ENCODE measurements around the gene TGFBRAP1.
"Not testable (repeated sequence)": the region's sequence is repeated elsewhere in the genome, so short reads cannot be mapped to it uniquely, and the experiment has no call there.

TGFBRAP1 gene

DNA sequence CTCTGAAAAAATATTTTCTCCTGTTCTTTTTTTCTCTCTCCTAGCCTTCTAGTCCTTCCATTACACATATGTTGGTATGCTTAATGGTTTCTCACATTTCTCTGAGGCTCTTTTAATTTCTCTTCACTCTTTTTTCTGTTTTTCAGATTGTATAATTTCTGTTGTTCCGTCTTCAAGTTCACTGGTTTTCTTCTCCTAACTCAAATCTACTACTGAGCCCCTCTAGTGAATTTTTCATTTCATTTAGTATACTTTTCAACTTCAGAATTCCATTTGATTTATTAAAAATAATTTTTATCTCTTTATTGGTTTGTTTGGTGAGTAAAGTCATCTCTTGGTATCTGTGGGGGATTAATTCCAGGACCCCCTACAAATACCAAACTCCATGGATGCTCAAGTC lies 27.6 kb upstream of the TGFBRAP1 start:
- no peak for DNase-seq

- peak; percentile 77 for DNase-seq
Measured at GRCh38 chr2:105344704-105345345, 15.3 kb upstream of the TGFBRAP1 start.

GRCh38 chr2:105339414-105339813 lies 9.9 kb upstream of the TGFBRAP1 start:
- DNase-seq, result no peak

- no peak for DNase-seq
Measured at GRCh38 chr2:105338020-105338385, 8.5 kb upstream of the TGFBRAP1 start.

DNA sequence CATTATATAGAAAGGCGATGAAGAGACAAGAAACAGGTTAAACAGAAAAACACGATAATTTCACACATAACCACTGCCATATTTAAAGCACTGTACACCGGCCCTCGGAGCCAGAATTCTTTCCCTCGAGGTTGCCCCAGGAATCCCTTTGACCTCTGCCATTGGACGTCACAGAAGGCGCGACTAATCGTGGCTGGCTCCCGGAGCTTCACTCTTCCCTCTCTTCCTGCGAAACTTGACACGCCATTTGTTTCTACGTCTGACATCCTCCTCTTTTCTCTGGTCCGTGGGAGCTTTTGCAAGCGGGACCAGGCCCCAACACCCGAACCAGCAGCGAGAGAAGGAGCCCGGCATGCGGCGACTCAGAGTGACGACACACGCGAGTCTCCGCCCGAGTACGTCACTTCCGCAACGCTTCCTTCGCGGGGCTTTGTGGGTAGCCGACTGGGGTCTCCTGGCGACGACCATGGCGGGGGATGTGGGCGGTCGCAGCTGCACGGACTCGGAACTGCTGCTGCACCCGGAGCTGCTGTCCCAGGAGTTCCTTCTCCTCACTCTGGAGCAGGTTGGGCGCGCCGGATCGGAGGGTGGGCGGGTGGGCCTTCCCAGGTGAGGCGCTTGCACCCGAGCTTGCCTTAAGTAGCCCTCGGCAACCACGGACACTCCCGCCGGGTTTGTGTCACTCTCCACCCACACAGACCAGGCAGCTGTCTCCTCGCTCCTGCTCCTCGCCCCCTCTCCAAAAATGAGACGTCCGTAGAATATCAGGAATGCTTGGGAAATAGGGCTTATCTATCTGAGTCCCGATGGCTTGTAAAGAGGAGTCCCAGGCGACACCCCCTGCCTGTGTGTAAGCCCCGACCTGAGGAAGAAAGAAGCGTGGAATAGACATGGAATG lies 7.8 kb upstream of the TGFBRAP1 start, which contains the start of gene C2orf49:
TSS of gene C2orf49 (plus strand) at position 419 of the 898 bp plus-strand sequence. CDS start at position 467, 48 bp downstream.
- peak; percentile 98 for DNase-seq

- DNase-seq, result no peak
Measured at GRCh38 chr2:105336786-105337121, 7.2 kb upstream of the TGFBRAP1 start.

GRCh38 chr2:105335469-105335868 lies 5.9 kb upstream of the TGFBRAP1 start:
- DNase-seq, result no peak

DNA sequence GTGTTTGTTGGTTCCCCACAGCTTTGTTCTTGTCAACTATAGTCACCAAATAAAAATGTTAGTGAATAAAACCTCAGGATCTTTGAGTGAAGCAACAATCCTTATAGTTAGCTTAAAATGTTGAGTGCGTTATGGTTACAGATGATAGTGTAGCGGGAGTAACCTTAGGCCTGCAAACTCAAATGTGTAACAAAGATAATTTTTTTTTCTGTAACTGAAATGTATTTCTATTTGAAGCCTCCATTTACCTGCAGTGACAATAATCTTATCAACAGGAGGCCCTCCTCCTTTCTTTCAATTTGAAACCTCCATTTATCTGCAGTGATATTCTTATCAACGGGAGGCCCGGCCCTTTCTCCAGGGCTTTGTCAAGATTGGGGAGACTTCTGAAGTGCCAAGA lies 4.7 kb upstream of the TGFBRAP1 start:
- no peak for DNase-seq

- no peak for DNase-seq
Measured at GRCh38 chr2:105330681-105331375, 1.3 kb upstream of the TGFBRAP1 start.

DNA sequence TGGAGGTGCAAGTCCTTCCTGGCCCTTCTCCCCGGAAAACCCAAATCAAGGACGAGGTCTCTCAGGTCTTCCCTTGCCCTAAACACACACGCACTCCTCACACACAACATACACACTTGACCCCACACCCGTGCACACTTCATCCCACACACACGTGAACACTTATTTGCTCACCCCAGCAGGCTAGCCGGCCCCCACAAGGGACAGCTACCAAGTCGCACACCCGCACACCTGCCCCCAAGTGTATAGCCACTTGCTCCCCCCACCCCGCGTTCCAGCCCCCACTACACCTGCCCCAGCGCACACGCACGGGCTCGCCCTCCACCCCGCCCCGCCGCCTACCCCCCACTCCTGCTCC lies 359 bp downstream of the TGFBRAP1 start:
- peak; percentile 60 for DNase-seq

- DNase-seq, result no peak
Measured at GRCh38 chr2:105328281-105329196, 996 bp downstream of the TGFBRAP1 start.

DNA sequence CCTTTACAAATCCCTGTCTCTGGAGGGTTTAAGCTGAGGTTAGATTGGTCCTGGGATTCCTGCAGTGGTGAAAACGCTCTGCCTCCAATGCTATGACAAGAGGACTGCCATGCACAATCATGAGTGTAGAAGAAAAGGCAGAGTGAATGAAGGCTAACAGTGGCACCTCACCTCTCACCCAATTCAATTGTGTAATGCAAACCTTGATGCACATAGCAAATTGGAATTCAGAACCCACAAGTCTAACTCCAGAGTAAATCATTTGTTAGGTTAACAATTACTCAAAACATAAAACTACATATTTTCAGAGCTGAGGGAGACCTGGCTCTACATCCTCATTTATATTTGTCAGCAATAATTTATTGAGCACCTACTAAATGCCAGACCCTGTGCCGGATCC lies 1.8 kb downstream of the TGFBRAP1 start:
- DNase-seq, result no peak

DNA sequence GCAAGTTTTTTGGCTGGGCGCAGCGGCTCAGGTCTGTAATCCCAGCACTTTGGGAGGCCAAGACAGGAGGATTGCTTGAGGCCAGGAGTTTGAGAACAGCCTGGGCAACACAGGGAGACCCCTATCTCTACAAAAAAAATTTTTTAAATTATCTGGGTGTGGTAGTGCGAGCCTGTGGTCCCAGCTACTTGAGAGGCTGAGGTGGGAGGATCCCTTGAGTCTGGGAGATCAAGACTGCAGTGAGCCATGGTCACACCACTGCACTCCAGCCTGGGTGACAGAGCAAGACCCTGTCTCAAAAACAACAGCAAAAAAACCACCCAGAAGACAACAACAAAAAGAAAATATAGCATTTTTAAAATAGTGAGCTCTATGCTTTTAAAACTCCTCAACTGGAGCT lies 2.3 kb downstream of the TGFBRAP1 start:
- DNase-seq, result not testable (repeated sequence)

DNA sequence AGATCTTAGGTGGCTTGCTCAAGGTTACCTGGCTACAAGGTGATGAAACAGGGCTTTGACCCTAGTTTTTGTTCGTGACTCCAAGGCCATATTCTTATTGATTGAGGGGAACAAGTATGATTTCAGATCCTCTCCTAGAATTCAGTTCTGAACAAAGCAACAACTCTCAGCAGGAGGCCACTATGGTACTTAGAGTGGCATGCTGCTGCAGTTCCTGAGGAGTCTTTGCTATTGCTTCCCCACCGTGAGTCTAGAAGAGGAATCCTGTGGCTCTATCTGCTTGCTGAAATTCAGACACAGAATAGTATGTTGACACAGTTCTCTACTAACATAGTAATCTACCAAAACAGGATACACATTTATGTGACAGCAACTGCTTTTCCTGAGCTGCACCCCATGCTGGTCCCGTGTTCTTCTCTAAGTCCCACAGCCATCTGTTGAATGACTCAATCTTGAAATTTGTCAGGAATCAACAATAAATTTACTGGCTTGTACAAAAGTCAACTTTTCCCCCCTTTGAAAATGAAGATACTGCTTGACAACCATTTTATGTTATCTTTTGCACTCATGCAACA lies 4.1 kb downstream of the TGFBRAP1 start:
- DNase-seq, result no peak

- DNase-seq, result peak; percentile 57
Measured at GRCh38 chr2:105324732-105325131, 4.8 kb downstream of the TGFBRAP1 start.

GRCh38 chr2:105324101-105324500 lies 5.4 kb downstream of the TGFBRAP1 start:
- no peak for DNase-seq

DNA sequence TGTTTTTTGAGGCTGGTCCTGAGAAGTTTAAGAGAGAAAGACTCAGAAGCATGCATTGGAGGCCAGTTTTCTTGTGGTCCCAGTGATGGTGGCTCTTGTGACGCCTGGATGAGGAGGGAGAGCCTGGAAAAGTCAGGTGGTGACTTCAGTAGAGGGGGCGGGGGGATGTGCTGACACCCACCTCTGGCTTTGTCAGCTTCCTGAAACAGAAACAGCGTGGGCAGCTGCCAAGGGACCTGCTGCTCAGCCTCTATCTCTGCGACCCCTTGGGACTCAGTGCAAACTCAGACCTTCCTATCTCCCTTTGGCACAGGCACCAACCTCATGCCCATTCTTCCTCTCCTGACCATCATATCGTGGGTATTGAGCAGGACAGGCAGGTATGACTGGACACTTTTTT lies 6.4 kb downstream of the TGFBRAP1 start:
- no peak for DNase-seq

GRCh38 chr2:105321875-105322646 lies 7.5 kb downstream of the TGFBRAP1 start:
- no peak for DNase-seq

DNA sequence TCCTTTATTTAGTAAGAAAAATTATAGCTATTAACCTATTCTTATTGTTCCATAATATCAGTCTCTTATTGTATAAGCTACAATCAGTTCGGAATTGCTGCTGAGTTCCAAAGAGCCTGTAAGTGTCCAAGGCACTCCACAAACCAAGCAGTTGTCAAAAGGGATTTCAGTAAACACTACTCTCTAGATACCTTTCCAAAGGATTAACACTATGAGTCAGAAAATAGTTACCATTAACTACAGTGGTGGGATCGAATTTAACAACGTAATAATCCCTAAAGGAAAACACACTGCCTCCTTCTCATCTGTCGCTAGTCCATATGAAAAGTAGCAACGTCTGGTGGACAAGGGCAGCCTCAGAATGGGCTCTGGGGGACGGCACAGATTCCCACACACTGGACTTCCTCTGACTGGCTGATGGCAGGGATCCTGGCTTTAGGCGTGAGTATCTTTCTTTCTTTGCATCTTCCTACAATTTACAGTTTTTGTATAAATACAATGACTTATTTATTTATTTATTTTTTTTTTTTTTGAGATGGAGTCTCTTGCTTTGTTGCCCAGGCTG lies 8.8 kb downstream of the TGFBRAP1 start:
- no peak for DNase-seq

DNA sequence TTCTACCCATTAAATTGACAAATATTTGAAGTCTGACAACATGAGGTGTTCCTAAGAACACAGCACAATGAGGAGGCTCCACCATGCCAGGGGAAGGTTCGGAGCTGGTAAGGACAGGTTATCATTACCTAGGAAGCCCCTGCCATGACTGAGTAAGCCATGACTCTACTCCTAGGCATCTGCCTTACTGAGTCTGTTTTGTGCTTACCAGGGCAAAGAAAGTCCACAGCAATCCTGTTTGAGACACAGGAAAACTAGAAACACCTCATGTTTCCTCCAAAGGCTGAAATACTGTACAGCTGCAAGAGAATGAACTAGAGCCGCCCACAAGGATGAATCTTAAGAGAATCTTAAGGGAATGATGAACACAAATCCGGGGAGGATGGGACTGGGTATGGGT lies 11.6 kb downstream of the TGFBRAP1 start:
- DNase-seq, result no peak

DNA sequence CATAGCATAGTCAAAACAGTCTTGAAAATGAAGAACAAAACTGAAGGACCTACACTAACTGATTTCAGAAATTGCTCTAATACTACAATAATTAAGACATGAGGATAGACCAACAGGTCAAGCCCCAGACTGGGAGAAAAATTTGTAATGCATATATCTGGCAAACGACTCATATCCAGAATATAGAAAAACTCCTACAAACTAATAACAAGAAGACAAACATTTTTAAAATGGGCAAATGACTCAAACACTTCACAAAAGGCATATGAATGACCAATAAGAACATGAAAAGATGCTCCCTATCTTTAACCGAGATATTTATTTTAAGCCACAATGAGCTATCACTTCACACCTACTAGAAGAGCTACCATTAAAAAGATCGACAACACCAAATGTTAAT lies 14.2 kb downstream of the TGFBRAP1 start:
- no peak for DNase-seq

Measured in eye (tissue), 1 donor.